Immature natural killer cell (primary cell): ENCODE results near the gene OR13G1. TPM values are rescaled to one million over a fixed set of nuclear protein-coding genes. Genes with fewer than 3 reads are reported as not detected.
"Not testable (repeated sequence)": the region's sequence is repeated elsewhere in the genome, so short reads cannot be mapped to it uniquely, and the experiment has no call there.

ENCODE experiments used
- DNase-seq, 3 donors: peaks; one replicate each; pipeline ENCODE4 v3.0.0; 2022; ENCODE audit warnings: mixed read lengths in 1 of 3
- H3K27ac Mint-ChIP-seq, 6 donors: one replicate each; pipeline ENCODE4 v1.8.0; 2020; ENCODE audit warnings: mixed read lengths in 6 of 6, mild to moderate bottlenecking in 5 of 6, inconsistent platforms in 4 of 6, moderate library complexity in 3 of 6
- H3K27me3 Mint-ChIP-seq, 3 donors: one replicate each; pipeline ENCODE4 v1.8.0; 2020 to 2021; ENCODE audit warnings: low read depth in 3 of 3, mild to moderate bottlenecking in 3 of 3, mixed read lengths in 3 of 3, moderate library complexity in 3 of 3, inconsistent platforms in 1 of 3
- H3K36me3 Mint-ChIP-seq, 3 donors: one replicate each; pipeline ENCODE4 v1.8.0; 2020; ENCODE audit warnings: mixed read lengths in 3 of 3, inconsistent platforms in 2 of 3, mild to moderate bottlenecking in 2 of 3
- H3K4me1 Mint-ChIP-seq, 2 donors: one replicate each; pipeline ENCODE4 v1.8.0; 2020; ENCODE audit warnings: inconsistent platforms in 2 of 2, mild to moderate bottlenecking in 2 of 2, mixed read lengths in 2 of 2, moderate library complexity in 1 of 2
- H3K4me3 Mint-ChIP-seq, 5 donors: one replicate each; pipeline ENCODE4 v1.8.0; 2020; ENCODE audit warnings: mild to moderate bottlenecking in 5 of 5, mixed read lengths in 5 of 5, inconsistent platforms in 3 of 5, moderate library complexity in 3 of 5
- H3K9me3 Mint-ChIP-seq, 6 donors: one replicate each; pipeline ENCODE4 v1.8.0; 2020; ENCODE audit warnings: mild to moderate bottlenecking in 6 of 6, mixed read lengths in 6 of 6, inconsistent platforms in 4 of 6, moderate library complexity in 3 of 6
- polyA plus RNA-seq, 3 donors: library from polyadenylated mRNA; unstranded; fragments of 300-500 nt; fragmentation: Illumina TruSeq; gene quantifications; one replicate each; pipeline ENCODE4 v1.2.3, GENCODE V29; 2021

The OR13G1 gene
- not detected for polyA plus RNA-seq

DNA sequence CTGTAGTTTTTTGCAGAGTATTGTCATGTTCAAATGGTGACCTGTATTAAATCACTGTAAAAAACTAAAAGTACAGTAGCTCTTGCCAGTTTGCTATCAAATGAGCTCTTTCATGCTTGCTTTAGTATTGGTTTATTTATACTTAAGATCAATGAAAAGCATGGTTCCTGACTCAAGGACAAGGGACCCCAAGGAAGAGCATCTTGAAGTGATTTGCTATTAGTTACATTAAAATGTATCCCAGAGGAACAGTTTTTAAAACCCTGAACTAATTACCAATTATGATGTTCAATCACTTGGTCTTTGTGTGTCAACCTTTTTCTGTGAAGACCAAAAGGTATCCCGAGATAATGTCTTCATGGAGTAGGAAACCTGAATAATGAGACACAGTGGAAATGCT lies at the start of gene OR13G1:
TSS of gene OR13G1 (minus strand) at position 101 of the 400 bp plus-strand sequence. CDS start 6,698 bp downstream, outside the sequence.
- Mint-ChIP-seq H3K27ac (no peak within 1 kb of the TSS), H3K4me3 (no peak within 1 kb of the TSS), H3K36me3 (no peaks in the 10 kb centered on the region), H3K27me3 (peaks cover 0 to 2% (median 0%) of the 10 kb centered on the region in 3 donors), H3K4me1 (no peaks in the 10 kb centered on the region), H3K9me3 (no peaks in the 10 kb centered on the region)
- DNase-seq: no peak

DNA sequence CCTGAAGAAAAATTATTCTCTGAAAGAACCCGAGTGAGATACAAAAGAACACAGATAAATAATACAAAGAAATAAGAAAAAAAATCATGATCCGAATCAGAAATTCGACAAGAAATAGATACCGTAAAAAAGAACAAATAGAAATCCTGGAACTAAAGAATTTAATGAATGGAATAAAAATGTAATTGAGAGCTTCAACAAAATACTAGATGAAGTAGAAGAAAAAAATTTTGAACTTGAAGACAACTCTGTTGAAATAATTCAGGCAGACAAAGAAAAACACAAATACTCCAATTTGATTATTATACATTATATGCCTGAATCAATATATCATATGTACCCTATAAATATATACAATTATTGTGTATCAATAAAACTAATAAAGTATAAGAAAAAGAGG lies 41.7 kb upstream of the OR13G1 start:
- no peaks in the 10 kb centered on the region for H3K4me1 Mint-ChIP-seq
- DNase-seq: no peak
- no peak overlapping the region for H3K27ac Mint-ChIP-seq
- no peak overlapping the region for H3K4me3 Mint-ChIP-seq
- H3K27me3 Mint-ChIP-seq: peaks cover 0 to 2% (median 0%) of the 10 kb centered on the region in 3 donors
- no peaks in the 10 kb centered on the region for H3K36me3 Mint-ChIP-seq
- H3K9me3 Mint-ChIP-seq: peaks cover 0 to 15% (median 8%) of the 10 kb centered on the region in 6 donors

- no peak for DNase-seq
- Mint-ChIP-seq H3K27ac (no peak within 1 kb of the TSS), H3K27me3 (peaks cover 0 to 2% (median 0%) of the 10 kb centered on the region in 3 donors), H3K36me3 (no peaks in the 10 kb centered on the region), H3K9me3 (peaks cover 0 to 15% (median 2%) of the 10 kb centered on the region in 6 donors), H3K4me3 (no peak within 1 kb of the TSS), H3K4me1 (no peaks in the 10 kb centered on the region)
Observed at GRCh38 chr1:247716546-247716945, 37.0 kb upstream of the OR13G1 start, which contains the start of gene OR6F1. OR6F1 (minus strand) TSS chr1:247716646; CDS start chr1:247712755, 3,891 bp downstream.

GRCh38 chr1:247713753-247714152 lies 34.2 kb upstream of the OR13G1 start:
- Mint-ChIP-seq H3K27ac (no peak overlapping the region), H3K9me3 (peaks cover 0 to 8% (median 0%) of the 10 kb centered on the region in 6 donors), H3K36me3 (no peaks in the 10 kb centered on the region), H3K27me3 (peaks cover 0 to 4% (median 0%) of the 10 kb centered on the region in 3 donors), H3K4me3 (no peak overlapping the region), H3K4me1 (no peaks in the 10 kb centered on the region)
- DNase-seq: no peak

DNA sequence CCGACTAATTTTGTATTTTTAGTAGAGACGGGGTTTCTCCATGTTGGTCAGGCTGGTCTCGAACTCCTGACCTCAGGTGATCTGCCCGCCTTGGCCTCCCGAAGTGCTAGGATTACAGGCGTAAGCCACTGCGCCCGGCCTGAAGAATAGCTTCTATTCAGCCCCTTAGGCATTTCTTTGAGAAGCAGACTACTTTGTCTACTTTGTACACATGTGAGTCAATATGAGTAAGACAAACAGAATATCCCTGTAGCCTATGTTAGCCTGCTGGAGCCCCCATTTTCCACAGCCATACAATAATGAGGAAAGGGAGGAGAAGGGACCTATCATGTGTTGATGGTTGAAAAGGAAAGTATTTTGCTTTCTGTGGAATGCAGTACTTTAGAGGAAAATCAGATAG lies 31.1 kb upstream of the OR13G1 start:
- not testable (repeated sequence) for H3K4me3 Mint-ChIP-seq

GRCh38 chr1:247701338-247701737 lies 21.8 kb upstream of the OR13G1 start:
- H3K27me3 Mint-ChIP-seq: peaks cover 0 to 2% (median 1%) of the 10 kb centered on the region in 3 donors
- peaks cover 0 to under 1% (median 0%) of the 10 kb centered on the region in 3 donors for H3K36me3 Mint-ChIP-seq
- H3K9me3 Mint-ChIP-seq: peaks cover 0 to 9% (median 3%) of the 10 kb centered on the region in 6 donors
- H3K27ac Mint-ChIP-seq: no peak overlapping the region
- H3K4me1 Mint-ChIP-seq: peaks cover 0 to 4% of the 10 kb centered on the region in 2 donors
- DNase-seq: no peak
- no peak overlapping the region for H3K4me3 Mint-ChIP-seq

More for the DNA sequence above, 31.1 kb upstream of the OR13G1 start:
- H3K27me3 Mint-ChIP-seq, H3K4me1 Mint-ChIP-seq, H3K36me3 Mint-ChIP-seq, H3K27ac Mint-ChIP-seq, DNase-seq: not testable (repeated sequence)
- peaks cover 0 to 11% (median 0%) of the 10 kb centered on the region in 6 donors for H3K9me3 Mint-ChIP-seq

- H3K36me3 Mint-ChIP-seq: no peaks in the 10 kb centered on the region
- H3K27me3 Mint-ChIP-seq: peaks cover 0 to 2% (median 2%) of the 10 kb centered on the region in 3 donors
- H3K4me1 Mint-ChIP-seq: no peaks in the 10 kb centered on the region
- peak in 2 of 3 donors; percentile 2 to 10 for DNase-seq
- no peaks in the 10 kb centered on the region for H3K9me3 Mint-ChIP-seq
- H3K27ac Mint-ChIP-seq: no peak overlapping the region
- H3K4me3 Mint-ChIP-seq: no peak overlapping the region
Observed at GRCh38 chr1:247681288-247681897, 1.9 kb upstream of the OR13G1 start.

- H3K9me3 Mint-ChIP-seq: no peaks in the 10 kb centered on the region
- H3K4me3 Mint-ChIP-seq: no peak overlapping the region
- DNase-seq: no peak
- no peak overlapping the region for H3K27ac Mint-ChIP-seq
- no peaks in the 10 kb centered on the region for H3K36me3 Mint-ChIP-seq
- no peaks in the 10 kb centered on the region for H3K4me1 Mint-ChIP-seq
- H3K27me3 Mint-ChIP-seq: peaks cover 0 to 2% (median under 1%) of the 10 kb centered on the region in 3 donors
Observed at GRCh38 chr1:247680171-247680570, 632 bp upstream of the OR13G1 start.

- Mint-ChIP-seq H3K4me3 (no peak overlapping the region), H3K9me3 (peaks cover 2 to 6% (median 4%) of the 10 kb centered on the region in 6 donors), H3K36me3 (peaks cover 0 to 5% (median 0%) of the 10 kb centered on the region in 3 donors), H3K4me1 (no peaks in the 10 kb centered on the region), H3K27me3 (peaks cover 0 to 2% (median 0%) of the 10 kb centered on the region in 3 donors), H3K27ac (no peak overlapping the region)
- no peak for DNase-seq
Observed at GRCh38 chr1:247669225-247669624, 10.3 kb downstream of the OR13G1 start.

GRCh38 chr1:247656221-247656875 lies 23.2 kb downstream of the OR13G1 start:
- Mint-ChIP-seq H3K36me3 (no peaks in the 10 kb centered on the region), H3K27ac (no peak overlapping the region), H3K9me3 (peaks cover 0 to 6% (median under 1%) of the 10 kb centered on the region in 6 donors)

DNA sequence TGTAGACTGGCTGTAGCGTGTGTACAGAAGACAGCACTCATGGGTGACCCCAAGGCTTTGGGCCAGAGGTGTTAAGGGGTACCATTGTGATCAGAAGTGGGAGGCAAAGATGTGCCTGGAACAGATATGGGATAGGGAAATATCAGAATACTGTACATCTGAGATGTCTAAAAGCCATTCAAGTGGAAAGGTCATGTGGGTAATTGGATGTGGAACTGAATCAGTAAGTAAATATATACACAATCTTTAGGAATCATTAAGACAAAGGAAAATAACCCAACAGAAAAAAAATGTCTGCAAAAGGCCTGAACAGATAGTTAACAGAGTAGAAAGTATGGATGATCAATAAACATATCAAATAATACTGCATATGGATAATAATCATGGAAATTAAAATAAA lies 26.5 kb downstream of the OR13G1 start:
- Mint-ChIP-seq H3K4me1 (no peaks in the 10 kb centered on the region), H3K36me3 (no peaks in the 10 kb centered on the region), H3K27me3 (no peaks in the 10 kb centered on the region), H3K27ac (no peak overlapping the region), H3K9me3 (no peaks in the 10 kb centered on the region), H3K4me3 (no peak overlapping the region)
- no peak for DNase-seq

More at GRCh38 chr1:247656221-247656875, 23.2 kb downstream of the OR13G1 start:
- no peak for DNase-seq
- Mint-ChIP-seq H3K27me3 (no peaks in the 10 kb centered on the region), H3K4me3 (no peak overlapping the region), H3K4me1 (no peaks in the 10 kb centered on the region)

GRCh38 chr1:247647864-247648263 lies 31.7 kb downstream of the OR13G1 start:
- no peak for DNase-seq
- Mint-ChIP-seq H3K4me3 (no peak overlapping the region), H3K36me3 (no peaks in the 10 kb centered on the region), H3K27ac (no peak overlapping the region), H3K9me3 (peaks cover 0 to 2% (median 0%) of the 10 kb centered on the region in 6 donors), H3K27me3 (no peaks in the 10 kb centered on the region), H3K4me1 (no peaks in the 10 kb centered on the region)

GRCh38 chr1:247646867-247647266 lies 32.7 kb downstream of the OR13G1 start:
- no peaks in the 10 kb centered on the region for H3K4me1 Mint-ChIP-seq
- H3K4me3 Mint-ChIP-seq: no peak overlapping the region
- peaks cover 0 to 2% (median 0%) of the 10 kb centered on the region in 6 donors for H3K9me3 Mint-ChIP-seq
- H3K36me3 Mint-ChIP-seq: no peaks in the 10 kb centered on the region
- DNase-seq: no peak
- no peak overlapping the region for H3K27ac Mint-ChIP-seq
- H3K27me3 Mint-ChIP-seq: no peaks in the 10 kb centered on the region

DNA sequence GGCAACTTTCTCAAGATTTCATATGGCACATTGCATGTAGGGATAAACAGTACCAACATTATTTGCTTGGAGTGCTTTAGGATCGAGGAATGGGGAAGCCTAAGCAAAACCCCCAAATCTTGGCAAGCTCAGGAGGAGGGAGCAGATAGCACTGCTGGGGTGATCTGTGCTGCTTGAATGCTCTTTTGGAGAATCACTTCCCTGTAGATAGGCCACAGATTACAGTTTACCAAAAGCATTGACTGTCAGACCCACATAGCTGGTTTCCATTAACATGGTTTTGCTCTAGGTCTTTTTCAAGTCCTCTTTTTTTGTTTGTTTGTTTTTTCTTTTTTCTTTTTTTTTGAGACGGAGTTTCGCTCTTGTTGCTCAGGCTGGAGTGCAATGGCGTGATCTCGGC lies 36.8 kb downstream of the OR13G1 start:
- peaks cover 0 to 8% (median 6%) of the 10 kb centered on the region in 6 donors for H3K9me3 Mint-ChIP-seq
- DNase-seq: no peak

More for the DNA sequence above, 36.8 kb downstream of the OR13G1 start:
- H3K4me1 Mint-ChIP-seq: peaks cover 2 to 5% of the 10 kb centered on the region in 2 donors
- peaks cover 0 to 5% (median 0%) of the 10 kb centered on the region in 3 donors for H3K27me3 Mint-ChIP-seq
- no peak overlapping the region for H3K27ac Mint-ChIP-seq
- H3K36me3 Mint-ChIP-seq: no peaks in the 10 kb centered on the region
- no peak overlapping the region for H3K4me3 Mint-ChIP-seq
